Left forelimb (tissue), 1 donor: ENCODE measurements around the gene NDUFB7.
A peak's percentile ranks its signal among the peaks of the same experiment; 100 is the strongest.

Experiments used
- DNase-seq: peaks from one replicate; pipeline ENCODE4 v3.0.0-alpha.2; 2018; ENCODE audit warnings: low spot score

The NDUFB7 gene

DNA sequence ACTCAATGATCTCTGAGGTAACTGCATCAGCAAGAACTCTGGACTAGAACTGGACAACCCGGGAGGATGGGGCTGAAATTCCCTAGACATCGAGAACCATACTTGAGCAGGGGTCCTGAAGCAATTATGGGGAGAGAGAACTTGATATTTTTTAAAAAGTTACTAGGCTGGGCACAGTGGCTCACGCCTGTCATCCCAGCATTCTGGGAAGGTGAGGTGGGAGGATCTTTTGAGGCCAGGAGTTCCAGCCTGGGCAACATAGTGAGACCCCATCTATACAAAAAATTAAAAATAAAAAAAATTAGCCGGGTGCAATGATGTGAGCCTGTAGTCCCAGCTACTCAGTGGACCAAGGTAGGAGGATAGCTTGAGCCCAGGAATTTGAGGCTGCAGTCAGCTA lies 51.3 kb downstream of the NDUFB7 start:
- no peak for DNase-seq

DNA sequence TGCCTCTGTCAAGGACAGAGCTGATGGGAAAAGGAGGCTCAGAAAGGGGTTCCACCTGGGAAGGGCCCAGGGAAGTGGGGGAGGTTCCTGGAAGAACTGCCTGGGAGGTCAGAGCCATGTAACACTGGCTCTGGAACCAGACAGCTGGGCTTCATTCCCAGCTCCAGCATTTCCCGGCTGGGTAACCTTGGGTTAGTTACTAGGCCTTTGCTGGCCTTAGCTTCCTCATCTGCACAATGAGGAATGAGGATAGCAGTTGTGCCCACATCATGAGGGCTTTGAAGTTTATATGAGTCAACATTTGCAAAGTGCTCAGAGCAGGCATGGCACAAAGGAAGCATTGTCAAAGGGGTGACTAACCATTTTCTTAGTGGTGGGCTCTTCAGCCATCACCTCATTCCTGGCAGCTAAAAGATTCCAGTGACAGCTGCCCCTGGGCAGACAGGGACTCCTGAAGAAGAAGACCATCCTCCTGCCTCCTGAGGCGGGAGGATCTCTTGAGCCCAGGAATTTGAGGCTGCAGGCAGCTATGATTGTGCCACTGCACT lies 51.9 kb downstream of the NDUFB7 start:
- DNase-seq = no peak

DNA sequence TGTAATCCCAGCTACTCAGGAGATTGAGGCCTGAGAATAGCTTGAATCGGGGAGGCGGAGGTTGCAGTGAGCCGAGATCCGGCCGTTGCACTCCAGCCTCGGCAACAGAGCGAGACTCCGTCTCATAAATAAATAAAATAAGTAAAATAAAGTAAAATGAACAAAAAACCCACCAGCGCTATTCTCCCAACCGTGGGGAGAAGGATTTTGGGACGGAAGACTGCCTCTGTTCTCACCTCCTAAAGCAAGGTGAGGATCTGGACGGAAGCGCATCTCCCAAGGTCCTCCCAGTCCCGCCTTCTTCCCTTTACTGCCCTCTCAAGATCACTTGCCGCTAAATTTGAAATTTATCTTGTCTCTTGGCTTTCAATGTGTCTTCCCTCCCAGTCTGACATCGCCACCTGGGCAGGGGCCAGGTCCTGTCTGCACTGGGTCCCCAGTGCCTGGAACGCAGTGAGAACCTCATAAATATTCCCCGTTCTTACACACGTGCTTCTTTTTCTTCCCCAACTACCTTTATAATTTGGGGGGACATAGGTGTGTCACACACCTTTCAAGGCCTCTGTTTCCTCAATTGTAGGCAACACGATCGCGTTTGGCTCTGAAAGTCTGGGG lies 52.5 kb downstream of the NDUFB7 start:
- no peak for DNase-seq

DNA sequence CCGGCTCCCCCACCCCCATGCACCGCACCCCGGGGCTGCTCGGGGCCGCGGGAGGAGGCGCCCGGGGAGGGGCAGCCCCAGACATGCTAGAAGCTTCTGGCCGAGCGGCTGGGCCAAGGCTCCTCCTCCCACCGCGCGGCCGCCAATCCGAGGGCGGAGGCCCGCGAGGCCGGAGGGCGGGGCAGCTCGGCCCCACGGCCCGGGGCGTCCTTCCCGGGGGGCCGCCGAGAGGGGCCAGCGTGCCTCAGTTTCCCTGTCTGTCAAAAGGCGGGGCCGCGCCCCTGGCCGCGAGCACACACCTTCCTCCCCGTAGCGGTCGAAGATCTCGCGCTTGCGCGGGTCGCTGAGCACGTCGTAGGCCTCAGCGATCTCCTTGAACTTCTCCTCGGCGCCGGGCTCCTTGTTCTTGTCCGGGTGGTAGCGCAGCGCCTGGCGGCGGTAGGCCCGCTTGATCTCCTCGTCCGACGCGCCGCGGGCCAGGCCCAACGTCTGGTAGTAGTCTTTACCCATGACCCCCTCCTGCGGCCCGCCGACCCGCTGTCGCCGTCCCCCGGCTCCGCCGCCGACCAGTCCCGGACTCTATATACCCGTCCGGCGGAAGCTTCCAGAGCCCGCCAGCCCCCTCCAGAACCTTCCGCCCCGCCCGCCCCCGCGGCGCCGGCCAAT lies 53.9 kb downstream of the NDUFB7 start, which contains the start of gene DNAJB1:
Gene DNAJB1, minus strand, starts transcription at position 558 of the 666 bp plus-strand sequence. Its CDS starts 48 bp downstream, at position 510.
- DNase-seq = peak; percentile 99

DNA sequence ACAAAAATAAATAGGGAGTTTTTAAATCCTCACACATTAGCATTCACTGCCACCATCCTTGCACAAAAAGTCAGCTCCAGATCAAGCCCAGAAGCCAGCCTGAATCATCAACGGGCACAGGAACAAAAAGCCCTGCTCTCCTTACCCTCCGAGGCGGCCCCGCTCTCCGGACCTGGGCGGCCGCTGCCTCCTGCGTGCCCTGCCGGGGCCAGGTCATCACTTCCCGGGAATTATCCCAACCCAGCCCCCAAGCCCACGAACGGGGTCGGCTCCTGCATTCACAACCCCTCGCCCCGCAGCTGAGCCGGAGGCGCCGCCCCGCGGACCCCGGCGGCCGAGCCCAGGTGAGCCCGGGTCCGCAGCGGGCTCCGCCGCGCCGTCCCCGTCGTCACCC lies 54.4 kb downstream of the NDUFB7 start:
- DNase-seq = no peak

DNA sequence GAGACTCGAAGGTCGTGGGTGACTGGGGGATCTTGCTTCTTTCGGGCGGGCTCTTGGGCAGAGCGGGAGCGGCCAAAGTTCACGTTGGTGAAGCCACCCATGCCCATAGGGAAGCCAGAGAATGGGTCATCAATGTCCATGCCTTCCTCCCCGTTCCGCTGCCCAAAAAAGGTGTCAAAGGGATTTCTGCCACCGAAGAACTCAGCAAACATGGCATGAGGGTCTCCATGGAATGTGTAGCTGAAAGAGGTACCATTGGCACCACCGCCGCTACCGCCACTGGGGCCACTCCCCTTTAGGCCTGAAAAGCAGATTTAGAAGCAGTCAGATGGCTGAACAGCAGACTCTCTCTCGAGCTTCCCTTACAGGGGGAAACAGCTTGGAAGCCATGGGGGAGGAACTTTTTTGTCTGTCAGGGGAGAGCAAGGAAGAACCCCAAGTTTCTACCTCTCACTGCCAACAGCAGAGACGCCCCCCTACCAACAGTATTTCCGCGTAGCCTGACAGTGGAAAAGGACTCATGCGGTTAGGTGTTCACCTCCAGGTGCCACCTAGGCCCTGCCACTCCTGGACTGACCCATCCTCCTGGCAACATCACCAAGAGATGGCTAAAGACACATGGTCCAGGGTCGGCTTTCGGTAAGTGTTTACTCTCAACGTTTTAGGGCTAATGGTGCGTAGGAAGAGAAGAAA lies 55.0 kb downstream of the NDUFB7 start:
- DNase-seq = no peak
